Ishikawa (cell line): ENCODE results near the gene EIF4EBP2.

Source experiments
- CEBPB ChIP-seq: IDR thresholded peaks from 2 replicates; pipeline ENCODE4 v1.6.1; 2012
- CREB1 ChIP-seq: IDR thresholded peaks from 2 replicates; pipeline ENCODE4 v1.6.1; 2012; ENCODE audit warnings: low read depth
- EGR1 ChIP-seq: IDR thresholded peaks from 2 replicates; pipeline ENCODE4 v1.6.1; 2012
- EP300 ChIP-seq: IDR thresholded peaks from 2 replicates; pipeline ENCODE4 v1.6.1; 2012; ENCODE audit warnings: borderline replicate concordance
- FOXM1 ChIP-seq: IDR thresholded peaks from 2 replicates; pipeline ENCODE4 v1.6.1; 2012; ENCODE audit warnings: low read depth, borderline replicate concordance
- MAX ChIP-seq: IDR thresholded peaks from 2 replicates; pipeline ENCODE4 v1.6.1; 2012
- NFIC ChIP-seq: IDR thresholded peaks from 2 replicates; pipeline ENCODE4 v1.6.1; 2012
- RAD21 ChIP-seq: IDR thresholded peaks from 2 replicates; pipeline ENCODE4 v1.6.1; 2012; ENCODE audit warnings: low read depth
- TAF1 ChIP-seq: IDR thresholded peaks from 2 replicates; pipeline ENCODE4 v1.6.1; 2012; ENCODE audit warnings: low read depth, mild to moderate bottlenecking
- TCF12 ChIP-seq: IDR thresholded peaks from 2 replicates; pipeline ENCODE4 v1.6.1; 2012; ENCODE audit warnings: low read depth
- TEAD4 ChIP-seq: IDR thresholded peaks from 2 replicates; pipeline ENCODE4 v1.6.1; 2012
- USF1 ChIP-seq: IDR thresholded peaks from 2 replicates; pipeline ENCODE4 v1.6.1; 2012
- YY1 ChIP-seq: IDR thresholded peaks from 2 replicates; pipeline ENCODE4 v1.6.1; 2012; ENCODE audit warnings: low read depth
- ZBTB7A ChIP-seq: IDR thresholded peaks from 2 replicates; pipeline ENCODE4 v1.6.1; 2012; ENCODE audit warnings: low read depth
- TF ChIP-seq, protein P1 (sequence below): IDR thresholded peaks from 2 replicates; pipeline ENCODE4 v1.6.1; 2012; ENCODE audit warnings: low read depth, mild to moderate bottlenecking

The EIF4EBP2 gene

DNA sequence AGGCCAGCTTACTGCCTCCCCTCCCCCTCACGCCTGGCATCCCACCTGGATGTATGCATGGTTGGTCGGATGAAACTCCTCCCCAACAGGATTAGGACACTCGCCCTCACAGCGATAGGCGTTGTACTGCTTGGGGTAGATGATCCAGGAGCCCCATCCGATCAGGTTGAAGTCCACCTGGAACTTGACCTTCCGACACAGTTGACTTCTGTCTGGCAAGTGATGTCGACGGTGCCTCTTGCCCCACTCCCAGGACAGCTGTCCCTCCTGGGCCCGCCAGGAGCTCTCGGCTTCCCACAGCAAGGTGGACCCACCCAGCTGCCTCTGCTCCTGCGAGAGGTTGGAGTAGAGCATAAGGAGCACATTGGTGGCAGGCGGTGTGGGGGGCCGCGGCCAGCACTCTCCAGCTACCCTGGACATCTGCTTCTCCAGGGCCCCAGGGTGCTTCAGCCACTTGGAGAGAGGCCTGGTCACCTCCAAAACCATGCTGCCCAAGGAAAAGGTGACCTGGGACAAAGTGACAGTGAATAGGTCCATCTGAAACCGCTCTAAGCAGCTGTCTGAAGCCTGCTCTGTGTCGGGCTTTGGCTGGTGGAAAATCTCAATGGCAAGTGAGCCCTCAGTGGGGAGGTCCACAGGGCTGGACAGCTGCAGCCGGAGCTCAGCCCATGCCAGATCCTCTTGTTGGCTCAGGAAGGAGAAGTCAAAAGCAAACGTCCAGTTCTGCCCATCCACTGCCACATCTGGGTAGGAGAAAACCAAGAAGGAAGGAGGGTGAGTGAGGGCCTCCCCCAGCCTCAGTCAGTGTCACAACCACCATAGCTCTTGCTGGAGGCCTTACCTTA is 31.5 kb downstream of the EIF4EBP2 start:
- TF ChIP-seq ZBTB7A (no peak), USF1 (no peak), NFIC (no peak), CEBPB (no peak), TAF1 (no peak), TCF12 (no peak), CREB1 (no peak), FOXM1 (no peak), YY1 (no peak), TEAD4 (no peak), MAX (no peak), RAD21 (no peak), EP300 (no peak), EGR1 (no peak)
- TF ChIP-seq, protein P1, sequence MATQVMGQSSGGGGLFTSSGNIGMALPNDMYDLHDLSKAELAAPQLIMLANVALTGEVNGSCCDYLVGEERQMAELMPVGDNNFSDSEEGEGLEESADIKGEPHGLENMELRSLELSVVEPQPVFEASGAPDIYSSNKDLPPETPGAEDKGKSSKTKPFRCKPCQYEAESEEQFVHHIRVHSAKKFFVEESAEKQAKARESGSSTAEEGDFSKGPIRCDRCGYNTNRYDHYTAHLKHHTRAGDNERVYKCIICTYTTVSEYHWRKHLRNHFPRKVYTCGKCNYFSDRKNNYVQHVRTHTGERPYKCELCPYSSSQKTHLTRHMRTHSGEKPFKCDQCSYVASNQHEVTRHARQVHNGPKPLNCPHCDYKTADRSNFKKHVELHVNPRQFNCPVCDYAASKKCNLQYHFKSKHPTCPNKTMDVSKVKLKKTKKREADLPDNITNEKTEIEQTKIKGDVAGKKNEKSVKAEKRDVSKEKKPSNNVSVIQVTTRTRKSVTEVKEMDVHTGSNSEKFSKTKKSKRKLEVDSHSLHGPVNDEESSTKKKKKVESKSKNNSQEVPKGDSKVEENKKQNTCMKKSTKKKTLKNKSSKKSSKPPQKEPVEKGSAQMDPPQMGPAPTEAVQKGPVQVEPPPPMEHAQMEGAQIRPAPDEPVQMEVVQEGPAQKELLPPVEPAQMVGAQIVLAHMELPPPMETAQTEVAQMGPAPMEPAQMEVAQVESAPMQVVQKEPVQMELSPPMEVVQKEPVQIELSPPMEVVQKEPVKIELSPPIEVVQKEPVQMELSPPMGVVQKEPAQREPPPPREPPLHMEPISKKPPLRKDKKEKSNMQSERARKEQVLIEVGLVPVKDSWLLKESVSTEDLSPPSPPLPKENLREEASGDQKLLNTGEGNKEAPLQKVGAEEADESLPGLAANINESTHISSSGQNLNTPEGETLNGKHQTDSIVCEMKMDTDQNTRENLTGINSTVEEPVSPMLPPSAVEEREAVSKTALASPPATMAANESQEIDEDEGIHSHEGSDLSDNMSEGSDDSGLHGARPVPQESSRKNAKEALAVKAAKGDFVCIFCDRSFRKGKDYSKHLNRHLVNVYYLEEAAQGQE, result no peak

DNA sequence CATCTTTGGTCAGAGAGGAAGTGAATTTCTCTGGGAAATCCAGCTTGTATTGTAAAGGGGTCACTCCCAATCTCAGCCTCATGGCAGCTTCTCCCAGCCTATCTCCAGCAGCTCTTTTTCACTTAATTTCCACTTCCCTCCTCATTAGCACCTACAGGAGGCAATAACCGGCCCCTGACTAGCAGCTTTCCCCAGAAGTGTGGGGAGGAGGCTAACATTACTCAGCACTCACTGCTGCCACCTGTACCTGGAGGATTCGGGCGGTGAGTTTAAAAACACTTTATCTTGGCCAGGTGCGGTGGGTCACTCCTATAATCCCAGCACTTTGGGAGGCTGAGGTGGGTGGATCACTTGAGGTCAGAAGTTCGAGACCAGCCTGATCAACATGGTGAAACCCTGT is 33.8 kb downstream of the EIF4EBP2 start:
- TF ChIP-seq NFIC, result no peak
- TF ChIP-seq ZBTB7A, result no peak
- TF ChIP-seq TEAD4, result no peak
- TF ChIP-seq EP300, result no peak
- TF ChIP-seq, protein P1, result no peak
- no peak for TF ChIP-seq YY1
- TF ChIP-seq CEBPB, result no peak
- no peak for TF ChIP-seq CREB1
- TF ChIP-seq RAD21, result no peak
- TF ChIP-seq MAX, result no peak

GRCh38 chr10:70440296-70441160 is 36.6 kb downstream of the EIF4EBP2 start:
- no peak for TF ChIP-seq TAF1
- no peak for TF ChIP-seq NFIC
- no peak for TF ChIP-seq EP300
- TF ChIP-seq, protein P1, result no peak
- TF ChIP-seq FOXM1, result no peak
- TF ChIP-seq CREB1, result no peak
- no peak for TF ChIP-seq EGR1
- no peak for TF ChIP-seq CEBPB
- no peak for TF ChIP-seq TEAD4

DNA sequence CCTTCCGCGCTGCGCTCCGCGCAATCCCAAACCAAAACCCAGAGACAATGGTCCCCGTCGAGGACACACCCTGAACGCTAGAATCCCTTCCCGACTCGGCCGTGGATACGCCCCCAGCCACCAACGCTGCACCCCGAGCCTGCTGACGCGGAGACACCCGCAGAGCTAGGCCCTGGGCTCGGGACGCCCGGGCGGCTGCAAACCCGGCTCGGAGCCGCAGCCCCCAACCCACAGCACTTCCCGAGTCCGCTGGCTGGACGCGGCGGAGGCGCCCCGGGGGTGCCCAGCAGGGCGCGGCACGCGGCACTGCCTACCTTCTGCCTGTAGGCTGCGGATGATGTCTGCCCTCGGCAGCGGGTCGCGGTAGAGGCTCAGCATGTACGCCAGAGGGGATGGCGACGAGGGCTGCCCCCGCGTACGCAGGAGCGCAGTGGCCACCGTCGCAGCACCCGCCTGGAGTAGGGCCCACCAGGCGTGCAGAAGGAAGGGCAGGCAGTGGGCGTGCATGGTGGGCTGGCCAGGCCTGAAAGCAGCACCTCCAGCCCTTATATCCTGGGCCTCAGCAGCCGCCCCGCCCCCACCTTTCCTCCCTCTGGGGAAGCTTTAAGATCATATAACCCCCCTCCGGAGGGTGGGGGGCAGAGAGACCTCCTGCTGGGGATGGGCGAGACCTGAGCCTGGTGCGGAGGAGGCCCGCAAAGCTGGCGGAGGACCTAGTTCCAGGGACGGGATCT is 37.4 kb downstream of the EIF4EBP2 start, which contains the start of gene NODAL:
NODAL (minus strand) TSS at position 521 of the 734 bp plus-strand sequence; CDS start at position 507, 14 bp downstream.
- TF ChIP-seq NFIC (no peak), EP300 (no peak), TEAD4 (no peak), FOXM1 (no peak), TCF12 (no peak), YY1 (no peak), TAF1 (no peak), CEBPB (no peak), ZBTB7A (no peak), EGR1 (no peak), USF1 (no peak), RAD21 (no peak), MAX (no peak), CREB1 (no peak)
- TF ChIP-seq, protein P1, result no peak
